ENCODE data around the gene CNMD.
"Not testable (repeated sequence)": the region's sequence is repeated elsewhere in the genome, so short reads cannot be mapped to it uniquely, and the experiment has no call there.

Gene CNMD

GRCh38 chr13:52744842-52745375 is 5.3 kb upstream of the CNMD start:
- DNase-seq (ENCODE audit: low read depth, low spot score), result no peak

DNA sequence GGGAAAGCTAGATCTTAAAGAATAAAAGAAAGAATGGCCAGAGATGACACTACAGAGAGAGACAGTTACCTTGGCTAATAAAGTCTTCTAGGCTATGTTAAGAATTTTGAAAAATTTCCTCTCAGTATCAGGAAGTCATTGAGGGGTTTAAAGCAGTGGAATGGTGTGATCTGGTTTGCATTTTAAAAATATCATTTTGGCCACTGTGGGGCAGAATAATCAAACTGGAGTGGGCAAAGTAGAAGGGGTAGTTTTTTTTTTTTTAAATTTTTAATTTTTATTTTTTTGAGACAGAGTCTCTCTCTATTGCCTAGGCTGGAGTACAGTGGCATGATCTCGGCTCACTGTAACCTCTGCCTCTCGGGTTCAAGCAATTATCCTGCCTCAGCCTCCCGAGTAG is 4.4 kb upstream of the CNMD start:
- DNase-seq (ENCODE audit: low read depth, low spot score), result no peak

DNA sequence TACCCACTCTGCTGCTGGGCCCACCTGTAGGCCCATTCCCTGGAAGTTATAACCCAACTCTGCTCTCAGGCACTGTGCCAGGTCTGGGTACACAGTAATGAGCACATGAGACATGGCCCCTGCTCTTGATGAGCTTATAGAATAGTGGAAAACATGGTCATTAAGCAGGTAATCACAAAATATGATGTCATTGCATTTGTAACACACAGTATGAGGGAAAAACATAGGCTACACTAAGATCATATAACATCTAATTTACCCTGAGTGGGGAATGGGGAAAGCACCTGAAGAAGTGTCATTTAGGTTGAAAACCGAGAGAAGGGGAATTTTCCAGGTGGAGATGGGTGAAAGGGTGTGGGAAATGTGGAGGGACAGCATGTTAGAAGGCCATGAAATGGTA is 3.9 kb upstream of the CNMD start:
- DNase-seq (ENCODE audit: low read depth, low spot score), result no peak

DNA sequence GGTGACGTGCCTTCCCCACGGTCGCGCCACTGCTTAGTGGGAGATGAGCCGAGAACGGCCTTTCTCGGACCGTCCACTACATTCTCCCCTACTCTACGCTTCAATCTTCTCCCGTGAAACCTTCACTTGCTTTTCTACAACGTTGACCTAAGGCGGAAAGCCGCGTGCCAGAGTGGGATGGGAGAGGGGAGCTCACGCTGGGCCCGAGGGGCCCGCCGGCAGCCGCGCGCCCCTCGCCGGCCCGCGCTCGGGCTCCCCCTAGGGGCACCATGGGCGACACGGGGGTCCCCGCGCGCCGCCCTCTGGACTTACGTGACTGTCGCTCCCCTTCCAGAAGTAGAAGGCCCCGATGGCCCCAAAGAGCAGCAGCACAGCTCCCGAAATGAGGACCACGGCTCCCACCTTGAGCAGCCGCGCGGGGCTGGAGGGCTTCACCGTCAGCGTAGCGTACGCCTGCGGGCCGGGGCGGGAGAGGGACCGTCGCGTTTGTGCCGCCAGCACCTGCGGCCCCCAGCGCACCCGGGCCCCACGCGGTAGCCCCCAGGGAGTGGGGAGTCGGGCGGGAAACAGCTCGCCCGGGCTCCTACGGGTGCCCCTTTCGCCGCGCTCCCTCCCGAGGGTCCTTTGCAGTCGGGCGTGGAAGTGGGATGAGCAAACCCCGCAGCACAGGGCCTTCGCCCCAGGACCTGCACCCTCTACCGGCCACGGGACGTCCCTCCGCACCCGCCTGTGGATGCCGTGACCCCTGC is 727 bp downstream of the CNMD start:
- DNase-seq (ENCODE audit: low read depth, low spot score), result no peak

GRCh38 chr13:52737965-52738364 is 1.7 kb downstream of the CNMD start:
- no peak for DNase-seq (ENCODE audit: low read depth, low spot score)

DNA sequence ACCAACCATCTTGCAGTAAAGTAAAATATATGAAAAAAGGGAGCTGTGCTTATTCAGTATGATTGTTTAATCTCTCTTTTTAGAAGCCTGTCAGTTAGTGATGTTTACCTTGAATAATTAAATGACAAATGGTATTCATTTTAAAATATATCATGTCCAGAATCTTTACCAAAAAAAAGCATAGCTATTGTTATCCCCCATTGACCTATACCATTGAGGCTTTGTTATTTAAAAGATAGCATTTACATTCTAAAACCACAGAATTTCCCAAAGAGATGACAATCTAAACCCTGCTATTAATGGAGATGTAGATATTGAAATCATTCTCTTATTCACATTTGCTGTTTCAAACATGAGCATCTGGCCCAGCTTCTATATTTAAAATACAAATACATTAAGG is 2.2 kb downstream of the CNMD start:
- DNase-seq (ENCODE audit: low read depth, low spot score), result no peak

DNA sequence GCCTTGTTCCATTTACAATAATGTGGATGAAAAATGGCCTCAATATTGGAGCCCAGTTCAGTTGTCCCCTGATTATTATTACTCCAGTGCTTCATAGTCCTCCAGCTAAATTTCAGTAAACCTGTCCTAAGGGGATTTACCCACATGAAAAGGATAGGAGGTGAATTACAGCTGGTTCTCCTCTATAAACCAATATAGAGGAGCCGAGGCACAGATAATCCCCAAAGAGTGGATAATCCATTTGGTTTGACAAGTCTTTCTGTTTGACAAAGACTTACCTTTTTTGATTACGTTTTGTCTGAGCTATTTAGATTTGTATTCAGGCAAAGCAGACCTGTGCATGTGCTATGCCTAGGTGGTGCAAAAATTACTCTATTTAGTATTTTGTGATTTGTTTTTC is 2.7 kb downstream of the CNMD start:
- DNase-seq (ENCODE audit: low read depth, low spot score), result no peak

- DNase-seq (ENCODE audit: low read depth, low spot score), result no peak
These were observed 5.5 kb downstream of the CNMD start for GRCh38 chr13:52734075-52734623.

GRCh38 chr13:52726258-52726657 is 13.4 kb downstream of the CNMD start:
- no peak for DNase-seq (ENCODE audit: low read depth, low spot score)

DNA sequence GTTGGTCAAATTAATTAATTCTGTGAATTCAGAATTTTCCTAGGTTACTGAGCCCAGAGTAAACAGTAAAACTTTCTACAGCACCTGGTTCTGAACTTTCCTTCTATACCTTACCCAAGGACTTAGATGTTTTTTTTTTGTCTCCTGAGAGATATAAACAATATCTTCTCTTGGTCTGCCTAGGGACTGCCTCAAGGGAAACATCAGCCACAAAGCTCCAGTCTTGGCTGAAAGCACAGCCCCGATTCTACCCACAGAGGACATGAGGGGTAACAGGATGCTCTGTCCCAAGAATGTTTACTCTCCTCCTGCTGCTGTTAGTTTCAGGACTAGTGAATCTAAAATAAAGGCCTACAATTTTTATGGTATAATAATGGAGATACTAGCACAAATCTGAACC is 14.3 kb downstream of the CNMD start:
- DNase-seq (ENCODE audit: low read depth, low spot score), result no peak

GRCh38 chr13:52723181-52723580 is 16.4 kb downstream of the CNMD start:
- DNase-seq (ENCODE audit: low read depth, low spot score), result no peak

GRCh38 chr13:52721356-52721755 is 18.3 kb downstream of the CNMD start:
- not testable (repeated sequence) for DNase-seq (ENCODE audit: low read depth, low spot score)

DNA sequence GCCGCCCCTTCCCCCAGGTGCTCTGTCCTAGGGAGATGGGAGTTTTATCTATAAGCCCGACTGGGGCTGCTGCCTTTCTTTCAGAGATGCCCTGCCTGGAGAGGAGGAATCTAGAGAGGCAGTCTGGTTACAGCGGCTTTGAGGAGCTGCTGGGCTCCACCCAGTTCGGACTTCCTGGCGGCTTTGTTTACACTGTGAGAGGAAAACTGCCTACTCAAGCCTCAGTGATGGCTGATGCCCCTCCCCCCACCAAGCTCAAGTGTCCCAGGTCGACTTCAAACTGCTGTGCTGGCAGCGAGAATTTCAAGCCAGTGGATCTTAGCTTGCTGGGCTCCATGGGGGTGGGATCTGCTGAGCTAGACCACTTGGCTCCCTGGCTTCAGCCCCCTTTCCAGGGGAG is 18.7 kb downstream of the CNMD start:
- DNase-seq (ENCODE audit: low read depth, low spot score), result not testable (repeated sequence)

GRCh38 chr13:52713894-52714293 is 25.7 kb downstream of the CNMD start:
- DNase-seq (ENCODE audit: low read depth, low spot score), result no peak

- no peak for DNase-seq (ENCODE audit: low read depth, low spot score)
These were observed 27.2 kb downstream of the CNMD start for GRCh38 chr13:52712385-52712784.

DNA sequence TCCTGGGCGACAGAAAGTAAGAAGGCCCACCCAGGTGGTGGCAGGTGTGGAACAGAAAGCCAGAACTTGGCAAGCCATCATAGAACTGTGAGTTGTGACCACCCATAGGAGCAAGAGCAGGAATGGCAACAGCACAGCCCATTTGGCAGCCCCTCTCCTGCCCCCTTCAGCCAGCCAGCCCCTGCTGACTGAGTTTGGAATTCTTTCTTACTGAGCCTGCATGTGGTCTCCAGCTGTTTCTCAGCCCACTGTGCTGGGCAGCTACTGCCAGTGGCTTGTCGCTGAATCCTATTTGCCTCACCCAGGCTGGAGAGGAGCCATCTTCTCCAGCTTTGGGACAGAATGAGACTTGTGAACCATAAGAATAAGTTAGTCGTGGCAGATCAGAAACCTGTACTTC is 28.3 kb downstream of the CNMD start:
- no peak for DNase-seq (ENCODE audit: low read depth, low spot score)

DNA sequence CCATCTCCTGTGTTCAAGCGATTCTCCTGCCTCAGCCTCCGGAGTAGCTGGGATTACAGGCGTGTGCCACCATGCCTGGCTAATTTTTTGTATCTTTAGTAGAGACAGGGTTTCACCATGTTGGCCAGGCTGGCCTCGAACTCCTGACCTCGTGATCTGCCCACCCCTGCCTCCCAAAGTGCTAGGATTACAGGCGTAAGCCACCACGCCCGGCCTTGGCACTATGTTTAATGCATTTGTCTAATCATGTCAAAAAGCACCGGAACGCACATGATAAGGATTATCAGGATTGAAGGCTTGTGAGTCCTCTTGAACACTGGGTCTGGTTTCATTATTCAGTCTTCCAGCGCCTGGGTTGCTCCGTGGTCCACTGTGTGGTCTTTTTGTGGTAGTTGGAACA is 31.4 kb downstream of the CNMD start:
- DNase-seq (ENCODE audit: low read depth, low spot score), result not testable (repeated sequence)

DNA sequence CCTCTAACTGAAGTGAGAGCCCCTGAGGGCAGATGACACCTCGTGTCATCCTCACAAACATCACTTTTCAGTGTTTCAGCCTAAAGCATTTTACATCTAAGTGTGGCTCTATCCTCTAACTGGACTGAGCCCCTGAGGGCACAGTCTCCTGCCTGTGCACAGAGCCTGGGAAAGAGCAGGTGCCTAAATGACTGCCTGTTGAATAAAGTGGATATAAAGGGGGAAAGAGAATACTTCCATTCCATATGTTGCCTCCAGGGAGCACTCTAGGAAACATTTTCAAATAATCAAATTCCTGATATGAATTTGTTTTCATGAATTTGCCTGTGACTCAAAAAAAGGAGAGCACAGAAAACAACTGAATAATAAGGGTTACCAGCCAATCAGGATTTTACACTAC is 32.2 kb downstream of the CNMD start:
- DNase-seq (ENCODE audit: low read depth, low spot score), result no peak

GRCh38 chr13:52706081-52706480 is 33.5 kb downstream of the CNMD start:
- no peak for DNase-seq (ENCODE audit: low read depth, low spot score)

GRCh38 chr13:52703482-52703881 is 36.1 kb downstream of the CNMD start:
- DNase-seq (ENCODE audit: low read depth, low spot score), result no peak

DNA sequence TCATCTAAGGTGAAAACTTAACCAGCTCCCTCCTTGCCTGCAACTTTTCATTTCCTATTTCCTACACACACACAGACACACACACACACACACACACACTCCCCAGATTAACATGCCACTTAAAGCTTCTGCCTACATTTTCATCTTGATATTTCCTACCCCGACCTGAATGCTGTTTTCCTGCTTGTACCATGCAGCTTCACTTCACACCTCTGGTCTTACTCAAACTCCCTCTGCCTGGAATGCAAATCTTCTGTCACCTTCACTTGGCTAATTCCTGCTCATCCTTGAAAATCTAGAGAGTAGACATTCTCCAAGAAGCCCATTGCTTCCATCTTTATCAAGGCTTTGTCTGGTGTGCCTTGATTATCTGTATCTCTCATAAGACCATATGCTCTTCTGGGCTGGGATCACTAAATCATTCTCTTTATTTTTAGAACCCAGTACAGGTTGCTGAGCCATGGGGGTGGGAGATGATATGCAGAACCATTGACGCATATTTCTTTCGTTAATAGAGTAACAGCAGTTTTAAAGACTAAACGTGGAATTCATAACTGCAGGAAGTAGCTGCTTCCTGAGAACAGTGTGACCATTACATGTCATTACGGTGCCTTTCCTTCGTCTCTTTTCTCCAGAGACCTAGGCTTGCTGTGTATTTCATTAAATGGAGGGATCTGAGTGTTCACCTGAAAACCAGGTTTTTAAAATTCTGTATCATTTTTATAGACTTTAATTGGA is 37.7 kb downstream of the CNMD start:
- DNase-seq (ENCODE audit: low read depth, low spot score), result no peak

GRCh38 chr13:52696566-52696965 is 43.1 kb downstream of the CNMD start:
- no peak for DNase-seq (ENCODE audit: low read depth, low spot score)

- DNase-seq (ENCODE audit: low read depth, low spot score), result no peak
These were observed 43.8 kb downstream of the CNMD start for GRCh38 chr13:52695856-52696255.
